ENCODE results near the gene RAB37.

Gene RAB37

DNA sequence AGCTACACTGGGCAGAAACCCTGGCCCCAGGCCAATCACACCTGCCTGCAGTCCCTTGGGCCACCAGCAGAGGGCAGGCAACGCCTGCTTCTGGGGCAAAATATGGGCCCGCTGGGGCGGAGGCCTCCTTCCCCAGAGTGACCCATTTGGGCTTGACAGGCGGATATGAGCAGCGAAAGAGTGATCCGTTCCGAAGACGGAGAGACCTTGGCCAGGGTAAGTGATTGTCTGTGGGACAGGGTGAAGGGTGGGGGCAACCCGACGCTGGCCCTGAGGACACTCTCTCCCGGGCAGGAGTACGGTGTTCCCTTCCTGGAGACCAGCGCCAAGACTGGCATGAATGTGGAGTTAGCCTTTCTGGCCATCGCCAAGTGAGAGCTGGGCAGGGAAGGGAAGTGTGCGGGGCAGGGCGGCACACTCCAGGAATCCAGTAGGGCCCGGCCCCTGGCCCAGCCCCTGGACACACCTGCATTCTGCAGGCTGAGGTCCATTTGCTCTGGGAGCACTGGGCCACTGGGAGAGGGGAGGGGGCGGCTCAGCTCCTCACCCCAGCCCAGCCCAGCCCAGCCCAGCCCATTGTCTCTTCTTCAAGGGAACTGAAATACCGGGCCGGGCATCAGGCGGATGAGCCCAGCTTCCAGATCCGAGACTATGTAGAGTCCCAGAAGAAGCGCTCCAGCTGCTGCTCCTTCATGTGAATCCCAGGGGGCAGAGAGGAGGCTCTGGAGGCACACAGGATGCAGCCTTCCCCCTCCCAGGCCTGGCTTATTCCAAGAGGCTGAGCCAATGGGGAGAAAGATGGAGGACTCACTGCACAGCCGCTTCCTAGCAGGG lies 7.9 kb downstream of the RAB37 start:
- peak; percentile 83 for DNase-seq

DNA sequence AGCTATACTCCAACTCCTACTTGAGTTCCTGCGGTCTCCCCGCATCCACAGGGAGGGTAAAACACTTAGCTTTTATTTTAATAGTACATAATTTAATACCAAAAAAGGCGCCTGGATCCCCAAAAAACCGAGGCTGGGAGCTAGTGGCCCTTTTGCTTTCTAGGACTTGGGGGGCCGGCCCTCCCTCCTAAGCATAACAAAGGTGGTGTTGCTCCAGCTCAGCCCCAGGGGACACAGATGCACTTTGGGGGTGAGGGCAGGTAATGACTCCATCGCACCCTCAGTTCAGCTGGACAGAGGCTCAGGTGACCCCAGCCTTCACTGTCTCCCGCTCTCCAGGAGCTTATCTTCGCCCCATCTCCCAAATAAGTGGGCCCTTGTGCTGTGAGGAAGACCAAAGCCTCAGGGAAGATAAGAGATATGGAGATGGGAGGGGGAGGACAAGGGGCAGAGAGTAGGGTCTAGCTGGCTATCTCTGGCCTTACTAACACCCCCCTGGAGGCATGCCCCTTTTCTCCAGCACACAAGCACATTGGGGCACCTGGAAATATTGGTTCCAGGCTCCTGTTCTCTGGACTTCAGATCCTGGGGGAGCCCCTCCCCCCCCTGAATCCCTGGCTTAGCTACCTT lies 8.6 kb downstream of the RAB37 start:
- no peak for DNase-seq

DNA sequence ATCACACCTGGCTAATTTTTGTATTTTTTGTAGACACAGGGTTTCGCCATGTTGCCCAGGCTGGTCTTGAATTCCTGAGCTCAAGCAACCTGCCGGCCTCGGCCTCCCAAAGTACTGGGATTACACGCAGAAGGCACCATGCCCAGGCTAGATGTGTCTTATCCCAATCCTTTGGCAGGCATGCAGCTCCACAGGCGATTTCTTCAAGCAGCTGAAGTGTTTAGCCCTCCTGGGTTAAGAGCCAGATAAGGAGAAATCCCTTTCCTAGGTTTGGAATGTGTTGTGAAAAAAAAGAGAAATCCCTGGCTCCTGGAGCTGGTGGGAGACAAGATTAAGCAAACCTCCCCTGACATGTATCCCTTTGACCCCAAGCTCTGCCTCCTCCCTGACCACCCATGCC lies 9.3 kb downstream of the RAB37 start:
- DNase-seq: no peak

DNA sequence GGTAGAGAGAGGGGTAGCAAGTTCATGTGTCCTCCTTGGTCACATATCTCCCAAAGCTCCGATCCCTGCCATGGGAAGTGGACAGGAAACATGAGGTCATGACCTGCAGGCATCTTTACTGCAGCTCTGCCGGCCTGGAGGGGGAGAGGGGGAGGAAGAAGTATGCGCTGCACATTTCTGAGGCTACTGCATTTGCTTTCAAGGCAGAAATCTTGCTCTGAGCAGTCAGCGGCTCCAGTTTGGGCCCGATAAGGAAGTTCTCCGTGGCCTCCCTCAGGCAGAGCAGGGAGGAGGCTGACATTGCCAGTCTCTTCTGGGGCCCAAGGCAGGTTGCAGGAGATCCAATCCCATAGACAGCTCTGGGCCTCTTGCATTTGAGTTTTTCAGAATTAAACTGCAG lies 9.9 kb downstream of the RAB37 start:
- no peak for DNase-seq

DNA sequence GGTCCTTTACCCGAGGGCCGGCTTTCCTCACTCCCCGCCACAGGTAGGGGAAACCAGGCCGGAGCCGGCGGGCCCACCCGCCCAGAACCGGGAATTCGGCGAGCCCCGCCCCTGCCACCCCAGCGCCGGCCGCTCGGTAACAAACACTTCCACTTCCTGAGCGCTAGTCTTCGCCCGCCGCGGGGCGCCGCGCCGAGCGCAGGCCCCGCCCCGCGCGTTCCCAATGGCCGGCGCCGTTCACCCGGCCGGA lies 11.1 kb downstream of the RAB37 start:
- no peak for DNase-seq

DNA sequence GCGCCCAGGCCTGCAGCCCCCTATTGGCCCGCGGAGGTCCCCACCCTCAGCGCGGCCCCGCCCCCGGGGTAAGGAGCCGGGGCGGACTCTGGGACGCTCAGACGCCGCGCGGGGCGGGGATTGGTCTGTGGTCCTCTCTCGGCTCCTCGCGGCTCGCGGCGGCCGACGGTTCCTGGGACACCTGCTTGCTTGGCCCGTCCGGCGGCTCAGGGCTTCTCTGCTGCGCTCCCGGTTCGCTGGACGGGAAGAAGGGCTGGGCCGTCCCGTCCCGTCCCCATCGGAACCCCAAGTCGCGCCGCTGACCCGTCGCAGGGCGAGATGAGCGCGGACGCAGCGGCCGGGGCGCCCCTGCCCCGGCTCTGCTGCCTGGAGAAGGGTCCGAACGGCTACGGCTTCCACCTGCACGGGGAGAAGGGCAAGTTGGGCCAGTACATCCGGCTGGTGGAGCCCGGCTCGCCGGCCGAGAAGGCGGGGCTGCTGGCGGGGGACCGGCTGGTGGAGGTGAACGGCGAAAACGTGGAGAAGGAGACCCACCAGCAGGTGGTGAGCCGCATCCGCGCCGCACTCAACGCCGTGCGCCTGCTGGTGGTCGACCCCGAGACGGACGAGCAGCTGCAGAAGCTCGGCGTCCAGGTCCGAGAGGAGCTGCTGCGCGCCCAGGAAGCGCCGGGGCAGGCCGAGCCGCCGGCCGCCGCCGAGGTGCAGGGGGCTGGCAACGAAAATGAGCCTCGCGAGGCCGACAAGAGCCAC lies 11.6 kb downstream of the RAB37 start, which contains the start of gene NHERF1:
Gene NHERF1, plus strand, starts transcription at position 100 of the 750 bp plus-strand sequence. Its CDS starts 219 bp downstream, at position 319.
- peak; percentile 87 for DNase-seq

DNA sequence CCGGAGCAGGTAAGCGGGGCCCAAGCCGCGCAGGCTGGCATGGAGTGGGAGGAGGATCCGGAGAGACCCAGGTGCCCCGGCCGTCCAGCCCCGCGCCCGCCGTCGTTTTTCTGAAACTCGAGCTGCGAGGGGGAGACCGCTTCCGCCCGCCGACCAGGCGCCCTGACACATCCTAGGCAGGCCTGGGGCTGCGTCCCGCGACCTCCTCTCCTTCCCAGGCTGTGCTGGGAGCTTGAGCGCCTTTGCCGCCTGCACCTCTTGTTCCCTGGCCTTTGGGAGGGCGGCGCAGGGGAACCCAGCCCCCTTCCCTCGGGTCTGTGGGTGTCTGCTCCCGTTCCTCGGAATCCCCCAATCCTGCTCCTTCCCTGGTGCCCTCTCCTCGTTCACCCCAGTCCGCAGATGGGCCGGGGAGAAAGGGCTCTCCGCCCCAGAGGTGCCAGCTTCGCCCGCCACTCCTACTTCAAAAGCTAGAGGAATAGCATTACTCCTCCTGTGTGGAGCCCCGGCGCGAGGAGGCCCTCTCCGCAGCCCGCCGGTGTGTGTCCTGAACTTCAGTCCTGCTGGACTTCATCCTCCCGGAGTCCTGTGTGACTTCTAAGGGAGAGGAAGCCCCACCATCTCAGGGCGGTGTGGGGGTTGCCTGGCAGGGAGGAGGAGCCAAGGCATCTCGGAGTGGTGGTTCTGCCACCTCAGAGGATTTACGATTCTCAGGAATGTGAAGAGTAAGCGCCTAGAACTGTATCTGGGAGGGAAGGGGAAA lies 12.4 kb downstream of the RAB37 start:
- peak; percentile 74 for DNase-seq

DNA sequence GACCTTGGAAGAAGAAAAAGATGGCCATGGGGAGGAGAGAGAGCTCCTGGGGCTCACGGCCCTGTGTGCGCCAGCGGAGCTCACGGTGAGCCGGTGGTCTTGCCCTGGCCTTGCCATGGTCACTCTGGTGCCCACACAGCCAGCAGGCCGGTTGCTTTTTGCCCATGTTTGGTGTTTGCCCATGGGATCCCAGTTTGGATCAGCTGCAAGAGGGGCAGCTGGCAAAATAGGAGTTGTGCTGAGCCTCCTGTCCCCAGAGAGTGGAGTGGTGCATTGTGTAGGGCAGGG lies 12.9 kb downstream of the RAB37 start:
- no peak for DNase-seq

DNA sequence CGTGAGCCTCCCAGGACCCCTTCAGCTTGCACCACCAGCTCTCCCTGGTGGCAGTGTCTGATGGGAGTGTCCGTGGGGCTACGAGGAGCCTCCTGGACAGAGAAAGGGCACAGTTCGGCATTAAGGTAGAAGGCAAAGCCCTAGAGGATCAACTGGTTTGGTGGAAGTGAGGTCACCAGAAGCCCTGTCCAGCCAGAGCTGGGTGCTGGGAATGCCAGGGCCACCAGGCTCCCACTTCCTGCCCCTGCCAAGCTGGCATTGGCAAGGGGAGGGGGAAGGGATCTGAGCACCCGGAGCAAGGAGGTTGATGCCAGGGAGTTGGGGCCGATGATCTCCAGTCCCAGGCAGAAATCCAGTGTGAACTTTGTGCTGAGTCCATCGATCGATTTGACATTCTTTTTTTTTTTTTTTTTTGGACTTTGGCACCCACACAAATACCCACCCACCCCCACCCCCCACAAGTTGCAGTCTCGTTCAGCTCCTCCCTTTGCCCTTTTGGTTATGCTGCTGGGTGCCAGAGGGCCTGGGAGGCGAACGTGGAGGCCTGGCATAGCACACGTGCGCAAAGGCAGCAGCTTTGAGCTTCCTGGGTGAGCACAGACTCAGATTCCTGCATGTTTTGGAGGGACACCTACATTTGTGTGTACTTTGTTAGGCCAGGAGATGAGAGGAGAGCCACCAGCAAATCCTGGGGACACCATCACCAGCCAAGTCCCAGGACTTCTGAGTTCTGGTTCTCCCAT lies 13.4 kb downstream of the RAB37 start:
- DNase-seq: no peak

DNA sequence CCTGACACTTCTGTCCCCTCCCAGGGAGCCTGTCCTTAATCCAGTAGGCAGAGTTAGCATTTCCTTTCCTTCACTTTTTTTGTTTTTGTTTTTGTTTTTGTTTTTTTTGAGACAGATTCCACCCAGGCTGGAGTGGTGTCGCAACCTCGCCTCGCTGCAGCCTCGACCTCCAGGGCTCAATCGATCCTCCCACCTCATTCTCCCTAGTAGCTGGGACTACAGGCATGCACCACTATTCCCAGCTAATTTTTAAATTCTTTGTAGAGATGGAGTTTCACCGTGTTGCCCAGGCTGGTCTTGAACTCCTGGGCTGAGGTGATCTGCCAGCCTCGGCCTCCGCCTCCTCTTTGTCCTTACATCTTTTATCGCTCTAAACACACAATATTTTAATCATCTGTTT lies 15.4 kb downstream of the RAB37 start:
- DNase-seq: no peak

DNA sequence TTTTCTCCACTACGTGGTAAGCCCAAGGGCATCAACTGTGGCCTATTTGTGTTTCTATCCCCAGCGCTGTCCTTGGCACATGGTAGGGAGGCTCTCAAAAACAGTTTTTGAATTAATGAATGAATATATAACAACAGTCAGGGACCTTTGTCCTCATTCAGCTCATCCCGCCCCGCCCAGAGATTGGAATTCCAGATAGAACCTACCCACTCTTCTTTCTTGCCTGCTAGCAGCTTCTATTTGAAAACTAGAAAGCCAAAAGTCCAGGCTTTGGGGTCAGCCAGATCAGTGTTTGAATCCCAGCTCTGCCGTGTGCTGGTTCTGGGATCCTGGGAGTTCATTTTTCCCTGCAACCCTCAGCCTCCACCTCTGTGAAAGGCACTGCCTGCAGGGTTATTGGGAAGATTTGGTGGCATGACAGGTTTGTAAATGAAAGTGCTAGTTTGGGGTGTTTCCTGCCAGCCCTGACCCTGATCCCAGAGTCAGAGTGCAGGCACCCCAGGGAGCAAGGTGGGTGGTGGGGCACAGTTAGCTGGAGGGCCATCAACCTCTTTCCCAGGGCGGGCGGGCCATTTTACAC lies 15.9 kb downstream of the RAB37 start:
- DNase-seq: no peak

DNA sequence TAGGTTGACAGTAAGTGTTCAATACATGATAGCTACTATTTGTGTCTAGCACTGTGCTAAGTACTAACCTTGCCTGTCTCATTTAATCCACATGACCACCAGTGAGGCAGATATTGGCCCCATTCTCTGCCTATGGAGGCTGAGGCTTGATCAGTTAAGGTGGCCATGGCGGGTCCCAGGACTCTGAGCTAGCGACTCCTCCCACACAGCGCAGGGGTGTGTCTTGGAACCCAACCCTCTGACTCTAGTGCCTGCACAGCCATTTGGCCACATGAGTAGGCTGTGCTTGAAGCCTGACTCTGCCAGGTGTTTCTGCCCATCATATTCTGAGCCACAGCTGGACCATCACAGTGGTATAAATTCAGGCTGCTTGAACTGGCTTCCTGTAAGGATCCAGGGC lies 17.8 kb downstream of the RAB37 start:
- DNase-seq: no peak

DNA sequence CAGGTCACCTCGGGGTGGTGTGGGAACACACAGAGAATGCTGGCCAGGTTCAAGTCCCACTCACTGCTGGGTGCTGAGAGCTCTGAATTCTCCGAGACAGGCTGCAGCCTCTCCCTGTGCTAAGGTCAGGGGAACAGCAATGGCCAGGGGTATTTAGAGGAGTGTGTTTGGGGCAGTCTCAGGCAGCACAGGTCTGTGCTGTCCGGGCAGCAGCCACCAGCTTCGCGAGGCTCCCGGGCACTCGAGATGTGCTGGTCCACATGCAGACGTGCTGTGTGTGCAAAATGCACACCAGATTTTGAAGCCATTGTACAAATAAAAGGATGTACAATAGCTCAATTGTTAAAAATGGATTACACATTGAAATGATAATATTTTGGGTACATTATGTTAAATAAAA lies 18.5 kb downstream of the RAB37 start:
- DNase-seq: no peak

DNA sequence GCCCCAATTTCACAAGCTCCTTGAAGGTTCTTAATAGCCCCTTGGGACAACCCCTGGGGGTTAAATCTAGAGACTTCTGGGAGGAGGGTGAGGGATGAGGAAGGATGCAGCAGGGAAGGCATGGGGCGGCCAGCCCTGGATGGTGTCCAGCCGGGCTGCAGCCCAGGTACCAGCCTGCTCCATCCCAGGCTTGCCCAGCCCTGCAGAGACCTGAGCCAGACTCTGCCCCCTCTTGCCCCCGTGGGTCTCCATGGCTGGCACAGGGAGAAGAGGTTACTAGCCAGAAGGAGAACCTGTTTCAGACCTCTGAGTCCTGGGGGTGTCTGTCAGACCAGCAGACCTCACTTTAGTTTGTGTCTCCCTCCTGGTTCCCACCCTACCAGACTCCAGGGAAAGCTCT lies 19.8 kb downstream of the RAB37 start:
- no peak for DNase-seq

DNA sequence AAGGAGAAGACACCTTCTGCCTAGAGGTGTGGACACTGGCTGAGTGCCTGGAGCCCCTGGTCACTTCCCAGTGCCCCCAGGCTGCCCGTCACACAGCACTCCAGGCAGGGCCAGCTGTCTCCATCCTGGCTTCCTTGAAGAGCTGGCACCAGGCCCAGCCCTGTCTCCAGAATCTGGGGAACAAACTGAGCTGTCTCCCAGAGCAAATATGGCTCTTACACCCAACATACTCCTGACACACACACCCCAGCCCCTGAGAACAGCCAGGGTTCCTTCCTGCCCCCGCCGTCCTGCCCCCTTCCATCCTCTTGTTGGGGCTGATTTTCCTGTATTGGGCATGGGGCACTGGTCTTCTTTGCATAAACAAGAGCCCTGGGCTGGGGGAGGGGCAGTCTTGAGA lies 20.4 kb downstream of the RAB37 start:
- no peak for DNase-seq

DNA sequence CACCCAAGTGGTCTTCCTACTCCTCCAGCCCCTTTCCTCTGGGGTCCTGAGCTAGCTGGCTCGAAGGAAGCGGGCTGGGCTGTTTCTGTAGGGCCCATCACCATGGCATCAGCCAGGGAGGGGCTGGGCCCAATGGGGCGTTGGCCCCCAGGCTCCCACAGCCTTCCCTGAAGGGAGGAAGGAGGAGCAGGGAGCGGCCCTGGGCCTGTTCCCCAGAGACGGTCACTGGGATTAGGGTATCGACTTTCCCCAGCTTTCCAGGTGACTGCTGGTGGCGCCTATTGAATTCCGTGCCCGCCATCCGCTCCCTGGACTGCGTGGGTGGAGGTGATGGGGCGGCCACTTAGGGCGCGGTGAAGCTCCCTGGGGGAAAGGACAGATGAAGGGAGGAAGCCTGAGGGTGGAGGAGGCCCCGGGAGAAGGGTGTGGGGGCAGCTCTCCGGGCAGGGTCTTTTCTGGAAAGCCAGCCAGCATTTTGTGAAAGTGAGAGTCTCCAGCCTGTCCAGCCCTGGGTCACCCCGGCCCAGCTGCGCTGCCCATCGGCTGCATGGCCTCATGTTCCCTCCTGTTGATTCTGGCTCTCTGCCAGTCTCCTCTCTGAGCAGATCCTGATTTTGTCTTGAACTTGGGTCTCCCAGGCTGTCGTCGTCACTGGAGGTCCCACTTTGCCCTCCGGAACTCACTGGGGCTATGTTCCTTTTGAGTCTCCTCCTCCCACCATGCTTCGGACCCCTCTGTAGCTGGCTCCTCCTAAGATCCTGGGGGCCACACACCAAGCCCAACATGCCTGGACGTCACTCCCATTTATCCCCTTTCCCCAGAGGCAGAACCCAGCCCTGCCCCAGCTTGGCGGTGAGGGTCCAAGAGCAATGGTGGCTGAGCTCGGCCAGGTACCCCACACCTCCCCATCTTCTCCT lies 21.1 kb downstream of the RAB37 start:
- peak; percentile 70 for DNase-seq

DNA sequence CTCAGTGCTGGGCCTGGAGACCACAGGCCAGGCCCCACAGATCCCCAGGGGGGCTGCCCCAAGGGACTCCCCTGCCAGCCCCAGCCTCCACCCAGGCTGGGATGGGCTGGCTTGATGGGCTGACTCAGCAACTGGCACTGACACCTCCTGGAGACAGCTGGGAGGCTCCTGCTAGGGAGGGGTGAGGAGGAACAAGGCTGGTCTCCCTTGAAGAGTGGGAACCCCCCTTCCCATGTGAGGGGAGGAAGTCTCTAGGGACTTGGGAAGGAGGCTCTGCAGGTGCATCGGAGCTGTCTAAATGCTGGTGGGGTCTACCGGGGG lies 21.8 kb downstream of the RAB37 start:
- DNase-seq: no peak

DNA sequence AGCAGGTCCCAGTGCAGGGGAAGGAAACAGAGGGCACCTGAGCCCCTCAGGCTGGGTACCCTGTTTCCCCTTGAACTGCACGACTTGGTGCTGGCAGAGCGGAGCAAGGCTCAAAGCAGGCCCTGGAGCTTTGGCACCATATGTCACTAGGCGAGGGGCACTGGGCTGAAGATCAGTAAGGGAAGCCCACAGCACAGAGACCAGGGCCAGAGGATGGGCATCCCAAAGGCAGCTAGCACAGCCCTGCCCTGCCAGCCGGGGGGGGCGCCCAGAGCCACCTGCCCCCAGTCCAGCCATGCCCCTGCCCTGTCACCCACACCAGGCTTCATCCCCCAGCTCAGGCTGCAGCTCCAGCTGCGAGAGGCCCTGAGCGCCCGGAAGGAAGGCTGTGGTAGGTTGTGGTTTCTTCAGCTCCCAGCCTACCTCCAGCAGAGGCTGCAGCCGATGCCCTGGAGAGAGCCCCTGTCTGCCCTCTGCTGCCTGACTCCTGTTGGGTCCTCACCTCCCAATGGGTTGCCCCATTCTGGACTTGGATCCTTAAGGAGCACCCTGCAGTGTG lies 22.3 kb downstream of the RAB37 start:
- DNase-seq: no peak

DNA sequence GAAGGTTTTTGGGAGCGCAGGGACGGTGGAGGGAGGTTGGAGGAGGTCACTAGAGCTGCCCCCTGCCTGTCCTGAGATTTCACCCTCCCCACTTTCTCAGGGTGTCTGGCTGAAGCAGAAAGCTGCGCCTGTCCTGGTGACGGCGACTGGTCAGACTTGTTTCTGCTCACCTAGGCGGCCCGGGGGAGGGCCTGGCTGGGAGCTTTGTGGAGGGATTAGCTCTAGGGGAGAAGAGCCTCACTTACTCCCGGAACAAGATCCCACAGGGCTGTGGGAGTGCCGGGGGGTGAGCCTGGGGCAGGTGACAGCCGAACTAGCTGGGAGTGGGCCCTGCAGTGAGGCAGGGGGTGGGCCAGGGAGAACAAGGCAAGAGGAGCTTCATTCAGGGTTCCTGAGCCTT lies 22.9 kb downstream of the RAB37 start:
- no peak for DNase-seq

DNA sequence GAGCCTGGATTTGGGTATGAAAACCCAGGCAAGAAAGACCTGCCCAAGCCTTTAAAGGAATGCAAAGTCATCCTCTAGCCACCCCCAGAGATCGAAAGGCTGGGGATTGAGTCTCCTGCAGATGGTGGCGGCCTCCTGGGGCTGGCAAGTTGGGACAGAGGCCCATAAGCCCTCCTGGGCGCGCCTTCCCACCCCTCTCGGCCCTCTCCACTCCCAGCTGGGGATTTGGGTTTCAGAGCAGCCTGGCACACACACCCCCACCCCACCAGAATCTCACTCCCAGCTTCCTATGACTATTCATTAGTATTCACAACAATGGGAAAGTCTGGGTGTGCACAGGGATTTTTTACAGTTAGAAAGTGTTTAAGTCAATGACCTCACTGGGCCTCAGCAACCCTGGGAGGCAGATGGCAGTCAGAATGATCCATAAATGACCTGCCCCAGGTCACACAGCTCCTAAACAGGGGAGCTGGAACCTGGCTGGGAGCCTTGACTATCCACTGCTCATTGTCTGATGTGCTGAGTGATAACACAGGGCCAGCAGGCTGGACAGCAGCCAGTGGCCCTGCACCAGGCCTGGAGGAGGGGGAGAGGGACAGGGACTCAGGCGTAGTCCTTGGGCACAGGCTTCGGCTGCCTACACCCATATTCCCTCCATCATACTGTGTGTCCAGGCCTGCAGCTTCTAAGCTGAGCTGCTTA lies 23.5 kb downstream of the RAB37 start:
- no peak for DNase-seq
